DMS153 (cell line): Measurements from ENCODE around the gene CNKSR3.

Experiments used
- DNase-seq: peaks from one replicate; lab custom pipeline; 2025; lab: John Stamatoyannopoulos, UW

CNKSR3 gene

DNA sequence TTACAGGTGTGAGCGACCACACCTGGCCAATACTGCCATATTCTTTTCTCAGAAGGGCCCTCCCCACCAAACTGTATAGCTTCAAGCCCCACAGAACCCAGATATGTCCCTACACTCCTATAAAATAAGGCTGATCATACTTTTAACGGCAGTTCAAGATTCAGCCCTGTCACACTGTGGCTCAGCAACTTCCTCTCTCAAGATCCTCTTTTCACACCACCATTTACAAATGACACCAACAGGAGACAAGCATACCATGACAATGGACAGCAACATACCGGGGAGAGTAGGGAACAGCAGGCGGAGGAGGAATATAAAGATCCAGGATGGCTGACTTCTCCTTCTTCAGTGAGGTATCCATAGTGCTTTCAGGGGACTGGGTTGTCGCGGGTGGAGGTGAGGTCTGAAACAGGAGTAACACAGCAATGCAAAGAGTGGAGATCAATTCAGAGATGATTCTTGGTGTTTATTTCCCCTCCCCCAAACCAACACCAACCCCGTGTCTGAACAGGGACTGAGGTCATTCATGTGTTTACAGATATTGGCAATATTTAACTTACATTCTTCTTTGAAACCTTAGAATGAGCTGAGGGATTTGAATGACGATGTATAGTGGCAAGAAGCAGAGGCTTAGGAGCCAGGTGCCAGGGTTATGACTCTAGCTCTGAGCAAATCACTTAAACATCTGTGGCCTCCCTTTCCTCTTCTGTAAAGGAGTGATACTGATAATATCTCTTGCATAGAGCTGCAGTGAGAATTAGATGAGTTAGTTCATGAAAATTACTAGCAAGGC is 96.3 kb downstream of the CNKSR3 start:
- no peak for DNase-seq

DNA sequence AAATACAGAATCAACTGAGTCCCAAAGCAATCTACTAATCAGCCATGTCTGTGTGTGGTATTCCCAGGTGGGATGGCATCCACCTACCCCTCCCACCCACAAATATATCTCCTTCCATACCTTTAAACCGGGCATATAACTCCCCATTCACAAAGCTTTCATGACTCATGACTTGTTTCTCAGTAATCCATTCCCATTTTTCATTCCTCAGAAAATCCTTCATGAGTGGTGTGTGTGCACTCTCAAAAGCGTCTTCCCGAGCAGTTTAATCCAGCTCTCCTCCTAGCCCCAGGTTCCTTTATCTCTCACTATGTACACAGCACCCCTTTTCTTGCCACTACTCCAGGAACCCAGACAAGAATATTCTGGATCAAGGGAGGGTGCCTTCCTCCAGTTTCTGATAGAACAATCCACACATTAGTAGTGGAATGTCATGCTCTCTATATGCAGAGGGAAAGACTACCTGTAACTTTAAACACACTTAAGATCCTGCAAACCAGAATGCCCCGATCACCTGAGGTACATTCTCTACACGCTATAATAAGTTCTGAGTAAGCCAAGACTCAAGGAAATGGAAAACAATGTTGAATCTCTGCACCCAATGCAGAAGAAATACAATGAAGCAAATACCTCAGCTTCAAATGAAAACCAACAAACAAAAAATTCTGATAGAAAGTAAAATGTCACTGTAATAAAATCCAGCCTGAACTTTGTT is 98.2 kb downstream of the CNKSR3 start:
- no peak for DNase-seq

DNA sequence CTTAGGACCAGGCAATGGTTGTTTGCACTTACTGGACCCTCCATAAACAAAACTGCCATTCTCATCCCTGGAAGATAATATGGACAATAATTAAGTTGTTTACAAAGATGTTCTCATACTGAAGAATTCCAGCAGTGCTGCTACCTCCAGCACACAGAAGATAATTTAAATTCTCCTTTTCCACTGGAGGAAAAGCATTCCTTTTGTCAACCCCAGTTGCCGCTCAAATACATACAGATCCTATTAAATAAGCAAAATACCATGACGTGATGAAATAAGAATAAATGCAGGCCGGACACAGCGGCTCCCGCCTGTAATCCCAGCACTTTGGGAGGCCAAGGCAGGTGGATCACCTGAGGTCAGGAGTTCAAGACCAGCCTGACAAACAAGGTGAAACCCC is 99.4 kb downstream of the CNKSR3 start:
- DNase-seq, result no peak

DNA sequence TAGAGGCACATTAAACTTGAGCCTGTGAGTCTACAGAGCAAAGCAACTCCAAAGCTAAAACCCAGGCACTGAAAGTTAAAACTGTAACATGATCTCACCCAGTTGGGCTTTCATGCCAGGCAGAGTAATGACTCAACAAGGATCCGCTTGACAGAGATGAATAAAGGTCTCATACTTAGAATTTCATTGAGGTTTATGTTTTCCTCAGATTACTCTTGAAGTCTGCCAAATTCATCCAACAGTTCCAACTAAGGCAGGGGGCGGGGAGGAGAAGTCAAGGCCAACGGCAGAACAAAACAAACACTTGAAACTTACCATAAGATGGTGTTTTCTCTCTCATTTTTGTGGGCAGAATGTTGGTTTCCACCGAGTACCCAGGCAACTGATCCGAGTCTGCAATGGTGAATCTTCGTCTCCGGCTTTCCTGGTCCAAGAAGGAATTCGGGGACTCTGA is 99.8 kb downstream of the CNKSR3 start:
- DNase-seq, result no peak

GRCh38 chr6:154408891-154409500 is 101.5 kb downstream of the CNKSR3 start:
- no peak for DNase-seq

- DNase-seq, result no peak
Measured at GRCh38 chr6:154407440-154407839, 103.0 kb downstream of the CNKSR3 start.

DNA sequence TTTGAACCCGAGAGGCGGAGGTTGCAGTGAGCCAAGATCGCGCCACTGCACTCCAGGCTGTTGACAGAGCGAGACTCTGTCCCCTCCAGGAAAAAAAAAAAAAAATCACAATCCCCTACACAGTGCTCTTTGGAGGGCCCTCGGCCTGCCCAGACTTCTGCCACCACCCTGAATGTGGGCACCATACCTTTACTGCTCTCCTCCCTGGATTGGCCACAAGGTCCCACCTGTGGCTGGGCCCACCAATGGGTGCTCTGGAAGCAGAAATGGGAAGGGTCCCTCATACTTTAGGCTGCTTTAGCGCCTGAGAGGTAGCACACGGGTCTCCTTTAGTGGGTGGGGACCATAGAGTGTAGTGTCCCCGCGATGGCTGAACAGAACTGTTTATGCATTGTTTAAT is 103.6 kb downstream of the CNKSR3 start:
- no peak for DNase-seq

DNA sequence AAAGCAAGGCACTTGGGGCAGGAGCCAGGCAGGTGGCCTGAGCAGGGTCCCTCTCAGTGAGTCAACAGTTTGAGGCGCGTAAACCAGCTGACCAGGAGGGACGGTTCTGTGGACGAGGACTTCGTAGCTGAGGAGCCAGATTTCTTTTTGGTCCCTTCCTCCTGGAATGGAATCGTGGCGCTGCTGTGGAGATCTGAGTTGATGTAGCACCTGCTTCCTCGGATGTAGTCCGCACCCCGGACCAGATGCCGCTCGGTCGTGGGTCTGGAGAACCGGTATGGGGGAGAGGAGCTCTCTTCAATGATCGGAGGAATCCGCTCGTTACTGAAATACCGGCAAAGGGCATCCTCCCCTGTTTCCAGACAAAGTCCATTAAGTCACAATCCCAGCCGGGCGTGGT is 104.2 kb downstream of the CNKSR3 start:
- DNase-seq, result no peak

DNA sequence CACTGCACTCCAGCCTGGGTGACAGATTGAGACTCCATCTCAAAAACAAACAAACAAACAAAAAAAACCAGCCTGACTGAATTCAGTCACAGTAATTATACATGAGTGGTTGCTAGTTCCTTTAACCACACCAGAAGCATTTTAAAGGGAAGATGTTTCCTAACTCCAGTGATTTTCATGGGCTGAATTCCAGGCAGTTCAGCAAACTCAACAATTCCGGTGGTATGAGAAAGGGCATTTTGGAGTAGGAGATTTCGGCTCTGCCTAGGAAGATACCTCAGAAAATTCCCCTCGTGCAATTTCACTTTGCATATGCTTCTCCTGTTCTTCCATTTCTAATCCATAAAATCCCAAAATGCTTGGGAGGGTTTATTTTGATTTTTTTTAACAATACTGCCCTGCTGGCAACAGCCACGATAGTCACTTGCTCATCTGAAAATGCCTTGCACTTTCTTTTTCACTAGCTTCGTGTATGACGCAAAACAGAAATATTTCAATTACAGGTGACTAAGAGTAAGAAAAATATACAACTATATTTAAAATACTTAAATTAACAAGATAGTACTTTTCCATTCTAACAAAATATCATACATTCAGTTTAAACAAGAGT is 105.6 kb downstream of the CNKSR3 start:
- DNase-seq, result no peak

DNA sequence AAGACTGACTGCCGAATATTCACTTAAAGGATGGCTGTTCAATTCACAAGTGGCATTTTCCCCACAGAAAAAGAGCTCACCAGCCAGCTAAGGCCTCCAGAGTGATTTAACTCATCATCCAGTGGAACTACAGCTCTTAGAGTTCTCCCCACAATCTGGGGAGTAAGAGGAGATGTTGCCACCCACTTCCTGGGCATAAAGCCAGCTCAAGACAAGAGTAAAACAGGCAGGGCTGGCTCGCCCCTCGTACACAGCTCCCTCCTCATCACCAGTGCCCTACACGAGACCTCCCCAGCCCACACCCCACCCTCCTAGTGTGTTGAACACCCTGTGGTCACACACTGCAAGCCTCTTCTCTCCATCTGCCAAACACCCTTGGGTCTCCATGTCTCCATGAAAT is 106.7 kb downstream of the CNKSR3 start:
- no peak for DNase-seq

- DNase-seq, result no peak
Measured at GRCh38 chr6:154402081-154402780, 108.3 kb downstream of the CNKSR3 start.

- DNase-seq, result no peak
Measured at GRCh38 chr6:154399097-154399496, 111.4 kb downstream of the CNKSR3 start.

GRCh38 chr6:154397491-154398195 is 112.8 kb downstream of the CNKSR3 start:
- DNase-seq, result no peak

- DNase-seq, result no peak
Measured at GRCh38 chr6:154395878-154396277, 114.6 kb downstream of the CNKSR3 start.

DNA sequence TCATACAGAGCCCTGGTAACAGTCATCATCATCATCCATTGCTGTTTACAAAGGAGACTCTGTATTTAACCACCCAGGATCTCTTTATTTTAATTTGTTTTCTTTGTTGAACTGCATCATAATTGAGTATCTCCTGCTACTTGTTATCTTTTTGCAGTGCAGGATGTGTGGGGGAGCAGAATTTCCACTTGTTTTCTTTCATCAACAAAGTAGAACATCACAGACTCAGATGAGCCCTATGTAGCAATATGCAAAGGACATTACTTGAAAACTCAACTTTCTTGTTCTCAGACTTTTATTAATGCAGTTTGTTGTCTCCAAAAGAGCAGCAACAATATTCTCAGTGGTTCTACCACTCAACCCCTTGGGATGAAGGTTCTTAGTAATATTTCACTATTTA is 115.2 kb downstream of the CNKSR3 start:
- no peak for DNase-seq

GRCh38 chr6:154394571-154394970 is 115.9 kb downstream of the CNKSR3 start:
- no peak for DNase-seq

DNA sequence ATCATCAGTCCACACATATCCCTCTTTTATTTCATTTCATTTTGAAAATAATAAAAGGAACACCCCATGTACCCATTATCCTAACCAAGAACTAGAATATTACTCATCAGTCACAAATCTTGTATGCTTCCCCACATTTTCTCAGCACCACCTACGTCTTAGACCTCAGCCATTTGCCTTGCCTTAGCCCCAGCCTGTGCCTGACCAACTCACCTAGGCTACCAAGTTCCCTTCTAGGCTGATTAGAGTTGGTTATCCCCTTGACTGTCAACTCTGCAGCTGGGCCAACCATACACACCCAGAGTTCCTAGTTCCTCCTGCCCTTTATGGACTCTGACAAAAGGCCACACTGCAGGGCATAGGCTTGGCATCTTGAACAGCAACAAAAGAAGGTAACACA is 120.5 kb downstream of the CNKSR3 start:
- DNase-seq, result no peak

GRCh38 chr6:154388803-154389202 is 121.7 kb downstream of the CNKSR3 start:
- DNase-seq, result no peak

DNA sequence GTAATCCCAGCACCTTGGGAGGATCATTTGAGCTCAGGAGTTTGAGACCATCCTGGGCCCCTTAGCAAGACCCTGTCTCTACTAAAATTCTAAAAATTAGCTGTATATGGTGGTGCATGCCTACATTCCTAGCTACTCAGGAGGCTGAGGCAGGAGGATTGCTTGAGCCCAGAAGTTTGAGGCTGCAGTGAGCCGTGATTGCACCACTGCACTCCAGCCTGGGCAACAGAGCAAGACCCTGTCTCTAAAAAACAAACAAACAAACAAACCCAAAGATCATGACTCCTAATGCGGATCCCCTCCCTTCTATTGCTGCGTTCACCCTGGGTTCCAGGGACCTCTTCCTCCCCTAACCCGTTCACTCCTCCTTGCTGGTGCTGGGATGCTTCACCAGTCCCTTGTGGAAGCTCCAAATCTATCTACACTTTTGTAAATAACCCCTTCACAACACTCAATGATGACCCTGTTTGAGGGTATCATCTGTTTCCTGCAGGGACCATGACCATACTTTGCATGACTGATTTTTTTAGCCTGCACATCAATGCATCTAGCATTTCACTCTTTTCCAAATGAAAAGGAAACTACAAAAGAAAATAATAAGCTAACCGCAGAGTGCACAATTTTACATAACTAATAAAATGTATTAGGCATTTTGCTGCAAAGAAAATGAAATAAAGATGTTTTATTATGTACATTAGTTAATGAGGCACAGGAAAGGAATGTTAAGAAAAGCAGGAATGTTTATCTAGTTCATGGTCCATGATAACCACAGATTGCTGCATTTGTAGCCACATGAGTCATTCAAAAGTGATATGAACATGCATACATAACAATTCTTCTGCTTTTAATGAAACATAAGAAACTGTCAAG is 123.4 kb downstream of the CNKSR3 start:
- no peak for DNase-seq

- no peak for DNase-seq
Measured at GRCh38 chr6:154384191-154384590, 126.3 kb downstream of the CNKSR3 start.
